HG03175 (cell line): ENCODE measurements around the gene CIB4.
"Not testable (repeated sequence)": the region's sequence is repeated elsewhere in the genome, so short reads cannot be mapped to it uniquely, and the experiment has no call there.

Experiments
- ATAC-seq: cut with Tn5 transposase; IDR thresholded peaks from one replicate; pipeline ENCODE4 v1.9.1; 2021; ENCODE audit warnings: mild to moderate bottlenecking, moderate library complexity; ENCODE audit not compliant: unreplicated experiment

The CIB4 gene

GRCh38 chr2:26668041-26668440, 26.9 kb upstream of the CIB4 start:
- ATAC-seq, result no peak

GRCh38 chr2:26666671-26667070, 25.5 kb upstream of the CIB4 start:
- no peak for ATAC-seq

- not testable (repeated sequence) for ATAC-seq
Measured at GRCh38 chr2:26665296-26665695, 24.1 kb upstream of the CIB4 start.

GRCh38 chr2:26660363-26660962, 19.3 kb upstream of the CIB4 start:
- no peak for ATAC-seq

- ATAC-seq, result no peak
Measured at GRCh38 chr2:26658691-26659346, 17.7 kb upstream of the CIB4 start.

- no peak for ATAC-seq
Measured at GRCh38 chr2:26657265-26657664, 16.1 kb upstream of the CIB4 start.

GRCh38 chr2:26655611-26656195, 14.5 kb upstream of the CIB4 start:
- no peak for ATAC-seq

- ATAC-seq, result not testable (repeated sequence)
Measured at GRCh38 chr2:26655120-26655519, 14.0 kb upstream of the CIB4 start.

GRCh38 chr2:26654061-26654340, 12.8 kb upstream of the CIB4 start:
- no peak for ATAC-seq

GRCh38 chr2:26653207-26654060, 12.3 kb upstream of the CIB4 start:
- no peak for ATAC-seq

GRCh38 chr2:26652361-26653041, 11.3 kb upstream of the CIB4 start:
- no peak for ATAC-seq

- ATAC-seq, result no peak
Measured at GRCh38 chr2:26651799-26652198, 10.6 kb upstream of the CIB4 start.

- ATAC-seq, result no peak
Measured at GRCh38 chr2:26651470-26651771, 10.3 kb upstream of the CIB4 start.

GRCh38 chr2:26650713-26651469, 9.7 kb upstream of the CIB4 start:
- no peak for ATAC-seq

- ATAC-seq, result no peak
Measured at GRCh38 chr2:26649992-26650712, 9.0 kb upstream of the CIB4 start.

- no peak for ATAC-seq
Measured at GRCh38 chr2:26649322-26649721, 8.2 kb upstream of the CIB4 start.

- no peak for ATAC-seq
Measured at GRCh38 chr2:26648516-26648915, 7.3 kb upstream of the CIB4 start.

- no peak for ATAC-seq
Measured at GRCh38 chr2:26647981-26648380, 6.8 kb upstream of the CIB4 start.

GRCh38 chr2:26646986-26647672, 6.0 kb upstream of the CIB4 start:
- ATAC-seq, result no peak
